HG03558 (cell line): ENCODE data around the gene TRPV5.

Experiments
- ATAC-seq: cut with Tn5 transposase; IDR thresholded peaks from one replicate; pipeline ENCODE4 v1.9.1; 2021; ENCODE audit warnings: moderate number of reproducible peaks; ENCODE audit not compliant: unreplicated experiment; ENCODE audit errors: extremely low read depth

The TRPV5 gene

GRCh38 chr7:142890874-142891485, 42.6 kb downstream of the TRPV5 start:
- no peak for ATAC-seq

DNA sequence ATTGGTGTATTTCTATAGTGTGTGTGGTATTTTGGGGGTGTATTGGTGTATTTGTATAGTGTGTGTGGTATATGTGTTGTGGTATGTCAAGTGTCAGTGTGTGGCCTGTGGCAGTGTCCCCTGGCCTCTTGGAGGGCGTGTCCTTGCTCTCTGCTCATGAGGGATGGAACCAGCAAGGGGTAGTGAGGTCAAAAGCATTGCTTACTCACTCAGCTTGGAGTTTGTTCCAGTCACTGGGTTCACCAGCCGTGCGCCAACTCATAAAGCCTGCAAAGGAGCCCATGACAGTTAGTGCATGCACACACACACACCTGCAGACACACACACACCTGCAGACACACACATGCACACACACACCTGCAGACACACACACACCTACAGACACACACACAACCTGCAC, 43.7 kb downstream of the TRPV5 start:
- ATAC-seq: no peak

GRCh38 chr7:142887282-142888015, 46.1 kb downstream of the TRPV5 start:
- no peak for ATAC-seq

DNA sequence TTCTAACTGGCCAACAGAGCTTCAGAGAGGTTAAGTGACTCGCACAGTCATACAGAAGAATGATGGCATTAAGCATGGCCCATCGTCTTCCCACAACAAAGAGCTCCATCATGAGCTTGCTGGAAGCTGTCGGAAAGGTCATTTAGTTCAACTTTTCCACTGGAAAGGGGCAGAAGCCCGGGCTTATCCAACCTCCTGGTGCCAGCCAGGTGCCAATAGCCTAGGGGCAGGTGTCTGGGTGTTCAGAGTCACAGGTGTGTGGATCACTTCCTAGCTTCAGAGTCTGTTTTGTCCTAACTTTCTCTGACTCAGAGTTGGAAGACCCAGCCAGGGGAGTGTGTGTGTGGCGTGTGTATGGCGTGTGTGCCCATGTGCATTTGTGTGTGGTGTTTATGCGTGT, 46.7 kb downstream of the TRPV5 start:
- ATAC-seq: no peak

- no peak for ATAC-seq
Measured at GRCh38 chr7:142885311-142886230, 48.0 kb downstream of the TRPV5 start, which contains the start of gene TRPV6. Gene TRPV6, minus strand, starts transcription at chr7:142885745.

DNA sequence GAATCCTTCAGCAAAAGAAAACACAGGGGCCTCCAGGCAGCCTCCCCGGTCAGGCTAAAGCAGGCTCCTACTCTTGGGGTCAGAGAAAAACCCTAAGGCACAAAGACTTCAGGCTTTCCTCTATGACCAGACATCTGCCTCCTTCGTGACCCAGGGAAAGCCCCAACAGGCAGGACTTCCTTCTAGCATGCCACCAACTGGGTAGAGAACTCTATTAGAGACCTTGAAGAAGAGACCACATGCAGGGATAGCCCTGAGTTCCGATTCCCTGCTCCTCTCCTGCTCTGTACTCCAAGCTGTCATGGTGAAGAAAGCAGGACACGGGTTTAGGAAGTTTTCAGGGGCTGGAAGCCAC, 49.3 kb downstream of the TRPV5 start:
- no peak for ATAC-seq

- ATAC-seq: no peak
Measured at GRCh38 chr7:142883571-142884285, 49.8 kb downstream of the TRPV5 start.

DNA sequence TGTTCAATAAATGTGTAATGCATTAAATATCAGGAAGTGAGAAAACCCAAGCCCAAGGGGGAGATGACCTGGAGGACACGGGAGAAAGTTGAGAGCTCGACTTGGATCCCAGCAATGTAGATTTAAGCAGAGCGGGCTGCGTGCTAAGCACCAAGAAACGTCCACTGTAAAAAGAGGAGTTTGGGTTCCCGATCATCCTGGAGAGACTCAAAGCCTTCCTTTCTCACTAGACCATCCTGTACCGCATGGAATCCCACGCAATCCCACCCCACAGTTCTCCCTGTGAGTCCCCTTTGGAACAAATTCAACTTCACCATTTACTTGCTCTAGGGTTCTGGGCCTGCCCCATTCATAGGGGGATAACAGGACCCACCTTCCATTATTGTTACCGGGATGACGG, 50.4 kb downstream of the TRPV5 start:
- ATAC-seq: no peak

DNA sequence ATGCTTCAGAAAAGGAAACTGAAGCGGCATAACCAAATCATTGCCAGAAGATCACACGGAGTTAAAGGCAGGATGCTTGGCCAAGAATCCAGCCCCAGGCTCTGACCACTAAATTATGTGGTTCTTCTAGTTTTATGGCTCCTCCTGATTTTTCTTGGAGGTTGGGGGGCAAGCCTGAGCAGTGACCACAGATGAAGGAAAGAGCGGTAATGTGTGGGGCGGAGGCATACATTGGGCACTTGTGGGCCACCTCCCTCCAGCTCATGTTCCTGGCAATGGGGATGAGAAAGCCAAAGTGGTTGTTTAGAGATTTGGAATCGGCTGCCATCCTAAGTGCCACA, 51.2 kb downstream of the TRPV5 start:
- no peak for ATAC-seq

DNA sequence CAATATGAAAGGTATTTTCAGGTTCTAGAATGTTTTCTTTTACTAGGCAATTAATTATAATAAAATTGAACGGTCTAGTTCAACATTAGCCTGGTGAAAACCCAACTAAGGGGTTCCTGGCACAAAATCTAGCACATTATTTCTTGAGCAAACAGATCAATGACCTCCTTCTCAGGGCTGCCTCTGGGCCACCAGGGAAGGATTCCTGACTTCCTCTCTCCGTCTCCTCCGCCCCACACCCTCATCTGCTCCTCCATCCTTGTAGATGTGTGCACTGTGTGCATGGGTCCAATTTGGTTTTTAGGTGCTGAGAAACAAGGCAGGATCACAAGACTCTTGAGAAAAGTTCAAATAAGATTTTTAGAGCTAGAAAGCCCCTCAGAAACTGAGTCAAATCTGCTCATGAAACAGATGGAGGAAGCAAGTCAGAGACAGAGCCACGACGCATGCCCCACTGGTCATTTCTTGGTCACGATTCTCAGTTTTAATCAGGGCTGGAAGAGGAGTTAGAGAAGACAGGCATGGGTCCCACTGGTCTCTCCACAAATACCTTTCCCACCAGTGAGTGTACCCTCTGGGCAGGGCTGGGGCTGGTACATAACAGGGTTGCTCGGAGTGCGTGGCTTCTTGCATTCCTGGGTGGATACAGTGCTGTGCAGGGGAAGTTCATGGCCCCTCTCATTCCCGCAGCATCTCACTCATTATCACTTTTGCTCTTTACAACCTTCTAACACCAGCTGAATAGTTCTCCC, 51.8 kb downstream of the TRPV5 start:
- no peak for ATAC-seq

DNA sequence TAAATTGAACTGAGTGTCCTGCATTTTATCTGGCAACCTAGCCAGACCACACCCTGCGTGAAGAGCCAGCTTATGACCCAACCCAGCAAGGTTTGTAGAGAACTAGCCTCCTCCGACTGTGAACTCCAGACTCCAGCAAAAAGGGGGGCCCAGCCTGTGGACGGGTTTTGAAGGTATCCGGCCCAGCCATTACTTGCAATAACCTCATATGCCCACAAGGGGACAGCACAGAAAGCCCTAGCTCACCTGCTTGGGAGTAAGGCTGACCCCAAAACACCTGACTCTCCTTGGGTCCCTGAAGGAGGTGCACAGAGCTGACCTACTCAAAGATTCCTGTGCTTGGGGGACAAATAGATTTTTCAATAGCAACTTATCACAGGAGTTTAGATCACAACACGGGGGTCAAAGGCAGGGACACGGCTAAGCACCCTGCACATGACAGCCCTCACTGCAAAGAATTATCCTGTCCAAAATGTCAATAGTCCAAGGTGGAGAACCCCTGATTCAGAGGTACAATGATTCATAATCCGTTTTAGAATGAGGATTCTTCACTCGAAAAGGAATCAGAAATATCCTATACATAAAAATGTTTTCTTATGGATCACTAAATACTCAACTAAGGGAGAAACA, 52.6 kb downstream of the TRPV5 start:
- no peak for ATAC-seq

DNA sequence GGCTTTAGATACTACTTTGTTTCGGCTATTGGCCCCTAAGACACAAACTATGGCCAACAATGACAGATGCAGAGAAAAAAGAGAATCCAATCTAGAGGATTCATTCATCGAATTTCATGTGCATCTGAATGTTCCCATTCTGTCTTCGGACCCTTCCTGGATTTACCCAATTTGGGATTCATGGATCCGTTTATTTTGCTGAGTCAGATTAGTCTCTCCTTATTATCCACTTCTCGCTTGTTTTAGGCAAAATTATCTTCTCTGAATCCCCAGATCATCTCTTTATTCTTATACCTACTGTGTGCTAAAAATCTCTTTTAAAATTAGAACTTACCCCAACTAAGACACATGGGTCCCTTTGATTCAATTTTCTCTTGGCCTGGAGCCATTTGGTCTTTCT, 54.5 kb downstream of the TRPV5 start:
- ATAC-seq: no peak

DNA sequence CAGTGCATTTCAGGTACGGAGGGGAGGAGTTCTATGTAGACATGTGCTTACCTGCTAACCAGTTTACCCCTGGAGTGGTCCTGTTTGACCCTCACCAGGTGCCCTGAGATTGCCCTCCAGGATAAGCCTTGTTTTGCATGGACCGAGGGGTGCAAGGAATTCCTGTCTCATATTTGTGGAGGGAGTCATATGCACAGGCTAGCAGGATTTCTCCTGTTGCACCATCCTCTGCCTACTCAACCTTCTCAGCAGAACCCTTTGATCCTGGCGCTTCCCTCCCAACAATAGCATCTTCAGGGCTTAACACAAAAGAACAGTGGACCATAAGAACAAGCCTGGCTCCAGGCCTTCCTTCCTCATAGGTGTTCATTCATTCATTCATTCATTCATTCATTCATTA, 55.2 kb downstream of the TRPV5 start:
- no peak for ATAC-seq

GRCh38 chr7:142876991-142877910, 56.3 kb downstream of the TRPV5 start:
- no peak for ATAC-seq

GRCh38 chr7:142876236-142876960, 57.1 kb downstream of the TRPV5 start:
- no peak for ATAC-seq

- no peak for ATAC-seq
Measured at GRCh38 chr7:142875456-142875855, 58.1 kb downstream of the TRPV5 start.

DNA sequence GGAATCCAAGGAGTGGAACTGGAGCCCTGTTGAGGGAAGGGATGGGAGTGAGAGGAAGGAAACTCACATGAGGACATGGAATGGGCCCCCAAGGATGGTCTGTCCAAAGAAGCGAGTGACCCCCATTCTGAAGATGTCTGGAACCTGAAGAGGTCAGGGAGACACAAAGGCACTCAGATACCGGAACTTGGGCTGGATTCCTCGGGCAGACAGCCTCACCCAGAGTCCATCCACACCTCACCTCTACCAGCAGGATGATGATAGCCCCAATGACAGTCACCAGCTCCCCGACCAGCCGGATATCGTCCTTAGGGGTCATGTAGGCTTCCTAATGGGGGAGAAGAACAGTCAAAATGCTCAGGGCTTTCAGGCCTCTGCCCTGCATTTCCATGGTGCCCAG, 58.7 kb downstream of the TRPV5 start:
- no peak for ATAC-seq

DNA sequence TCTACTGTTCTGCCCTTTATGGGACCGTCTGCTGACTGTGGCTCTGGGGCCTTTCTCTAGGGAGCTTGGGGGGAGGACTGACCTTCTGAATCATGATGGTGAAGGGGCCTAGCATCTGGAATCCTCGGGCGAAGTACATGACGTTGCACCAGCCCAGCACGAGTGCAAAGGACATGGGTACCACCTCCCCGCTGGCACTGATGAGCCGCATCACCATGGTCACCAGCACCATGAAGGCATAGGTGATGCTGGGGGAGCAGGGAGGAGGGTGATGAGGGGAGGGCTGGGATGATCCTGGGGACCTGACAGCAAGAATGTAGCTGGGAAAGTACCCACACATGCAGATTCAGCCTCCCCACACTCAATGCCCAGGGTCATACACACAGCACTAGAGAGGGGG, 59.1 kb downstream of the TRPV5 start:
- ATAC-seq: no peak
